H54 (cell line): ENCODE results near the gene FKBP3.
"Not testable (repeated sequence)": the region's sequence is repeated elsewhere in the genome, so short reads cannot be mapped to it uniquely, and the experiment has no call there.

Source experiments
- DNase-seq: peaks from one replicate; pipeline ENCODE4 v3.0.0; 2011; ENCODE audit warnings: low spot score, mixed read lengths; ENCODE audit not compliant: insufficient read length
- FAIRE-seq: peaks from 3 replicates; lab custom pipeline; 2011; peaks lifted over from hg19 to GRCh38; lab: Jason Lieb, UNC
- POLR2A ChIP-seq: IDR thresholded peaks from 2 replicates; pipeline ENCODE4 v1.6.1; 2011; ENCODE audit warnings: low read depth, mild to moderate bottlenecking, low read length

The FKBP3 gene

GRCh38 chr14:45089813-45090212, 44.5 kb downstream of the FKBP3 start:
- DNase-seq (no peak), FAIRE-seq (no peak)
- TF ChIP-seq POLR2A: no peak

GRCh38 chr14:45084946-45085346, 49.3 kb downstream of the FKBP3 start:
- FAIRE-seq (peak; percentile 48), DNase-seq (no peak)
- no peak for TF ChIP-seq POLR2A

- DNase-seq (peak; percentile 91), FAIRE-seq (peak; percentile 20)
- peak; percentile 97 for TF ChIP-seq POLR2A
These were observed 50.1 kb downstream of the FKBP3 start, which contains the start of gene PRPF39 for GRCh38 chr14:45083976-45084722. PRPF39 (plus strand) TSS chr14:45084116; CDS start chr14:45095240, 11,124 bp downstream.

- no peak for FAIRE-seq
- no peak for TF ChIP-seq POLR2A
These were observed 50.7 kb downstream of the FKBP3 start for GRCh38 chr14:45083617-45083975.

GRCh38 chr14:45082420-45082819, 51.9 kb downstream of the FKBP3 start:
- no peak for DNase-seq
- TF ChIP-seq POLR2A: no peak
- FAIRE-seq: no peak

More at GRCh38 chr14:45083617-45083975, 50.7 kb downstream of the FKBP3 start:
- no peak for DNase-seq

- DNase-seq, FAIRE-seq: not testable (repeated sequence)
These were observed 53.2 kb downstream of the FKBP3 start for GRCh38 chr14:45081096-45081495.

GRCh38 chr14:45080416-45080968, 53.8 kb downstream of the FKBP3 start:
- not testable (repeated sequence) for FAIRE-seq, DNase-seq

GRCh38 chr14:45078323-45078722, 56.0 kb downstream of the FKBP3 start:
- TF ChIP-seq POLR2A: no peak
- FAIRE-seq: no peak

GRCh38 chr14:45073231-45073879, 60.9 kb downstream of the FKBP3 start:
- no peak for TF ChIP-seq POLR2A
- DNase-seq (no peak), FAIRE-seq (no peak)

More at GRCh38 chr14:45078323-45078722, 56.0 kb downstream of the FKBP3 start:
- DNase-seq: no peak

- no peak for TF ChIP-seq POLR2A
- FAIRE-seq (no peak), DNase-seq (no peak)
These were observed 62.2 kb downstream of the FKBP3 start for GRCh38 chr14:45072126-45072525.

GRCh38 chr14:45070215-45070614, 64.1 kb downstream of the FKBP3 start:
- no peak for FAIRE-seq
- no peak for TF ChIP-seq POLR2A
- no peak for DNase-seq

GRCh38 chr14:45068396-45068795, 65.9 kb downstream of the FKBP3 start:
- DNase-seq (no peak), FAIRE-seq (no peak)
- TF ChIP-seq POLR2A: no peak

- FAIRE-seq (no peak), DNase-seq (no peak)
- TF ChIP-seq POLR2A: no peak
These were observed 67.6 kb downstream of the FKBP3 start for GRCh38 chr14:45066667-45067066.

- TF ChIP-seq POLR2A: no peak
- DNase-seq (no peak), FAIRE-seq (no peak)
These were observed 68.3 kb downstream of the FKBP3 start for GRCh38 chr14:45065956-45066355.
